NCI-H82 treated with DMSO at 0.1 percent for 48 hours (cell line): ENCODE measurements around the gene BNC1.
A peak's percentile ranks its signal among the peaks of the same experiment; 100 is the strongest.

Experiments used
- DNase-seq: peaks from one replicate; lab custom pipeline; 2025; ENCODE audit not compliant: unreplicated experiment; lab: John Stamatoyannopoulos, UW

Gene BNC1

GRCh38 chr15:83284559-83285283, at the start of gene BNC1:
Gene BNC1 (minus strand): TSS chr15:83284664. CDS start chr15:83284628, 36 bp downstream.
- DNase-seq, result no peak

- DNase-seq, result no peak
These were observed 42.6 kb upstream of the BNC1 start for GRCh38 chr15:83327041-83327440.

DNA sequence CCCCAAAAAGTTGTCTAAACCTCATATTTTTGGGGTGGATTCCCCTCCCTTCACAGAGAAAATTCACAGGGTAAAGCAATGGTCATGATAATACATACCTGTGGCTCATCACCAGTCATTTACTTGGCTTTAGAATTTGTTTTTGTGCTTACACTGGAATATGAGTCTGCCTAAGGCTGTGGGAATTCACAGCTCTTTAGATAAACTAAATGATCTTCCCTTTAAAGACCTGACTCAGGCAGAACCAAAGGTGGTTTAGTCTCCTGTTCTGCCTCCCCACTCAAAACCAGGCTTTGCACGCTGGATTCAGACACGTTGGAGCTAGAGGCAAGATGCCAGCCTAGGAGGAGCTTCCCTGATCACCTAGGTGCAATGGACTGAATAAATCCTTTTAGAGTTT, 40.3 kb upstream of the BNC1 start:
- no peak for DNase-seq

DNA sequence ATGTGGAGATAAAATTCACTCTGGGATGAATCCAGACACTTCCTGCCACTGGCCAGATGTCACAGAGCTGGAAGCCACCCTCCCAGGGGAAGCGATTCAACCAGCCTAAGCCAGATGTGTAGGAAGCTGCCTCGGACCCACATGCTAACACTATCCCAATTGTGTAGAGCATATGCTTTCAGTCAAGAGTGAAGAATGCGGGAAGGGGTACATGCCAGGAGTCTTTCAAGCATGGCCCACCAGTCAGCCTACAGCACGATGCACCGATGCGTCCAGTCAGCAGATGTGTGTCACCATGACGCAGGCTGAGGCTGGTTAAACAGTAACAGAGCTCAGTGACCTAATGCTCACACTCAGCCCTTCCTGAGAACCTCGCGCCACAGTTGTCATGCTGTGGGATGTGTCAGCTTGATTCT, 38.8 kb upstream of the BNC1 start:
- DNase-seq, result no peak

DNA sequence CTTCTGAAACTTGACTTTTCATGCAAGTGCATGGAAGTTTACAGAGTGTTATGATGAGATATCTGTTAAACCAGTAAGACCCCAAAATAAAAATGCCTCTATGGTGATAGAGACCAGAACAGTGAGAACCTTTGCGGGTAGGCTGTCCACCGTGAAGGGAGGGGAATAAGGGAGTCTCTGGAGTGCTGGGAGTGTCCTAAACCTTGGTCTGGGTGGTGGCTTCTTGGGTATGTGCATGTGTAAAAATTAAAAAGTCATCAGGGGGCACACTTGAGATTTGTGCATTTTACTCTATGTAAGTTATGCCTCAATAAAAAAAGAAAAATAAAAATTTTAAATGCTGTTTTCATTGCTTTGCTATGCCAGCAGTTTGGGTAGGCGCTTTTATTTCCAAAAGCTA, 38.2 kb upstream of the BNC1 start:
- DNase-seq, result no peak

- DNase-seq, result no peak
These were observed 37.6 kb upstream of the BNC1 start for GRCh38 chr15:83322061-83322460.

- no peak for DNase-seq
These were observed 36.4 kb upstream of the BNC1 start for GRCh38 chr15:83320844-83321243.

GRCh38 chr15:83320404-83320803, 35.9 kb upstream of the BNC1 start:
- DNase-seq, result no peak

GRCh38 chr15:83319771-83320170, 35.3 kb upstream of the BNC1 start:
- no peak for DNase-seq

DNA sequence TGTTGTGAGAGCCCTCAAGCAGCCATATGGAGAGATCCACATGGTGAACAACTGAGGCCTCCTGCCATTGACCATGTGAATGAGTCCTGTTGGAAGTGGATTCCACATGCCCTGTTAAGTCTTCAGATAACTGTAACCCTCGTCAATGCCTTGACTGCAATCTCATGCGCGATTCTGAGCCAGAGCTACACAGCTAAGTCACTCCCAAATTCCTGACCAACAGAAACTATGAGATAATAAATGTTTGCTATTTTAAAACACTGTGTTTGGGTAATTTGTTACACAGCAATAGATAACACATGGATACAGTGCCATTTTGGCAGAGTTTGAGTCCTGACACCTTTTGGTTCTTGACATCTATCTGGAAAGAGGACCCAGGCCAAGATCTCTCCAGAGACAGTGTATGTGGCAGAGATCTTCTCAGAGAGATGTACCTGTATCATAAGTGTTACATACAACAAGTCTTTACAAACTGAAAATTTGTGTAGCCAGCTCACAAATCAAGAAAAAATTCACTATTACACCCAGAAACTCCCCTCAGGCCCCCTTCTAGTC, 34.5 kb upstream of the BNC1 start:
- no peak for DNase-seq

DNA sequence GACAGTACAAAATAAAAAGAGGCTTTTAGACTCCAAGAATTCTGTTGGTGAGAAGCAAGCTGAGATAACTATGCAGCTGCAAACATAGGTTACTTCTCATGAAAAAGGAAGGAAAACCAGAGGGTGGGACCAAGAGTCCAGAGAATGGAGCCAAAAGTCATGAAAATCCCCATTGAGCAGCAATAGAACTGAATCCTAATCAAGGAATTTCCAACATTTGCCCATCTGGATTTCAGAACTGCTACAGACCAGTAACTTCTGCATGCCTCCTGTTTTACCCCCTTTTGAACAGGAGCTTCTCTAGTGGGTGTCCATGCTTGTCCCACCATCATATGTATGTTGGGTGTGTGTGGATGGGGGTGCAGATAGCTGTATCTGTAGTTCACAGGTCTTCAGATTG, 33.6 kb upstream of the BNC1 start:
- no peak for DNase-seq

- no peak for DNase-seq
These were observed 27.6 kb upstream of the BNC1 start for GRCh38 chr15:83312071-83312470.

GRCh38 chr15:83310521-83311456, 26.3 kb upstream of the BNC1 start:
- DNase-seq, result no peak

- no peak for DNase-seq
These were observed 24.2 kb upstream of the BNC1 start for GRCh38 chr15:83308671-83309070.

GRCh38 chr15:83306561-83306960, 22.1 kb upstream of the BNC1 start:
- DNase-seq, result no peak

DNA sequence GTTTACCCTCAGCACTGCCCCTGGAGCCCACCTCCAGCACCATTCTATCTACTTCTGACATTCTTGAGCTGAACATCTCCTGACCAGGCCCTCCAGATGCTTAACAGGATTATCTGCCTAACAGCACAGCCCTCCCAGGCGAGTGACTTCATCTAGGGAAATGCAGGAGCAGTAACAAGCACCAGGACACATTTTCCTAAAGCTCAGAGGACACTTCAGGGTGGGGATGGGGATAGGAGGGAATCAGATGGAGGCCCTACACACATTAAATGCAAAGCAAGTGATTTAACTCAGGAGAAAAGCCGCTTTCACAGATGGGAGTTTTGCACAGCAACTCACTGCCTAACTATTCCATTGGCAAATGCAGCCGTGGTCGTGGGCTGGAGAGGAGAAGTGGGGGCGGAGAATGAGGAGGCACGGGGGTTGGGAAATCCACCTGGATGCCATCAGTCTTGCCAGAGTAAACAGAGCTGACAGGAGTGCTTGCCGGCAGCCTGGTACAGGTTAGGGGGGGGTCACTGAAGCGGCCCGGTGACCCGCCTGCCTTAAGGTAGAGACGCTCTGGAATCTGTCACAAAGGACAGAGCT, 21.3 kb upstream of the BNC1 start:
- peak; percentile 94 for DNase-seq

- DNase-seq, result no peak
These were observed 20.6 kb upstream of the BNC1 start for GRCh38 chr15:83304861-83305703.

DNA sequence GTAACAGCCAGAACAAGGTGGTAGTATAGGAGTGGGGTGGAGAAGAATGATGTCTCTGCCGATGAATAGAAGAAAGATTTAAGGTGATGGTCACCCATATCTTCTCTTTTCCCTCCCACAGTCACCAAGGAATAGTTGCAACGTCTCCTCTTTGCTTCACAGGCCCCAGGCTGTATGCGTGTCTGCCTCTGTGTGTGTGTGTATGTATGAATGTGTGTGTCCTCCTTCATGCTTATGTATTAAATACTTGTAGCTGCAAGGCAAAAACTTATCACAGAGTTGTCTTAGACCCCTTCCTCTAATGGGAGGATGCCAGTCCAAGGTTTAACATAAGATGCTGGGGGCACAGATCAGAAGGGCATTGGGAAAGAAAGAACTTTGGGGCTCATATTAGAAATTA, 19.1 kb upstream of the BNC1 start:
- no peak for DNase-seq

- no peak for DNase-seq
These were observed 16.4 kb upstream of the BNC1 start for GRCh38 chr15:83300826-83301225.

- DNase-seq, result no peak
These were observed 15.0 kb upstream of the BNC1 start for GRCh38 chr15:83299462-83299861.

DNA sequence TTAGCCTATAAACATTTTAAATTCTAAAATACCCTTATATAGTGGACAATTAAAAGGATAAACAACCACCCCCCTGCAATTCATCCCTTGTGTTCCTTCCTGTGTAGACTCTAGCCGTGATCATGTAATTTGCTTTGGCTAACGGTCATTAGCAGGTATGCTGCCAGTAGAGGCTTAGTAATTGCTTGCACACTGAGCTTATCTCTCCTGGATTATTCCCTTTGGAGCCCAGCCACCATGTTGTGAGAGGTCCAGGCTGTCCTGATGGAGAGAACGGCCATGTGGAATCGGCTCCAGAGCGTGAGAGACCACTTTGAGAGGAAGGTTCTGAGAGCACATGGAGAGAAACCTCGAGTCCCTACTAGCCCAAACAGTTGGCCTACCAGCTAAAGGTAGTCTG, 11.0 kb upstream of the BNC1 start:
- DNase-seq, result no peak
